ENCODE data around the gene LIMS4.
"Not testable (repeated sequence)": the region's sequence is repeated elsewhere in the genome, so short reads cannot be mapped to it uniquely, and the experiment has no call there.

LIMS4 gene

GRCh38 chr2:110420641-110421354 is 51.8 kb downstream of the LIMS4 start:
- H3K4me1 ChIP-seq (ENCODE audit: low read length); H3F3A ChIP-seq (ENCODE audit: insufficient read depth, low read length); H3K4me2 ChIP-seq (ENCODE audit: low read depth, low read length); H3K9ac ChIP-seq (ENCODE audit: low read length); H3K36me3 ChIP-seq (replicated peaks; ENCODE audit: insufficient read depth, low read length); H4K20me1 ChIP-seq (ENCODE audit: insufficient read depth, low read length); H3K79me2 ChIP-seq (ENCODE audit: low read length); DNase-seq; H3K9me2 ChIP-seq (replicated peaks; ENCODE audit: insufficient read depth, low read length); H3K9me3 ChIP-seq (replicated peaks; ENCODE audit: insufficient read depth, low read length); H3K27ac ChIP-seq (ENCODE audit: low read length); H2AFZ ChIP-seq (ENCODE audit: low read length); H3K27me3 ChIP-seq (replicated peaks; ENCODE audit: insufficient read depth, low read length); H3K4me3 ChIP-seq (ENCODE audit: low read length): not testable (repeated sequence)

DNA sequence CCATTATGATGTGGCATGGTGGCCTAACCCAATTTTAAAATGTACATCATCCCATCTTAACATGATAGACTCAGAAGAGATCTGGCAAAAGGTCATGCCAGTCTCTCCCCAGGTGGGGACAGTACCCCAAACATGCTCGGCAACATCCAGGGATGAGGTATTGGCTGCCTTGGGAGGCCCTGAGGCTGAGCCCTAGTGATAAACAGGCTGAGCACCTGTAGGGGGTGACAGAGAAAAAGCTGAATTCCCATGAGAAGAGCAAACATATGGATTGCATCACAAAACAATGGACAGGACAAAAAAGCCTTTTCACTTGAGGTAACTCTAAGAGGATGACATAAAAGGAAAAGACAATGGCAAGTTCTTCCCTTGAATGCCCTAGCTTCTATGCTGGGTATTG is 65.5 kb downstream of the LIMS4 start:
- H3K4me1 ChIP-seq (ENCODE audit: low read length); H3K27ac ChIP-seq (ENCODE audit: low read length); H3K4me2 ChIP-seq (ENCODE audit: low read depth, low read length); H4K20me1 ChIP-seq (ENCODE audit: insufficient read depth, low read length); DNase-seq; H3K9ac ChIP-seq (ENCODE audit: low read length); H3K27me3 ChIP-seq (replicated peaks; ENCODE audit: insufficient read depth, low read length); H2AFZ ChIP-seq (ENCODE audit: low read length); H3K36me3 ChIP-seq (replicated peaks; ENCODE audit: insufficient read depth, low read length); H3K9me2 ChIP-seq (replicated peaks; ENCODE audit: insufficient read depth, low read length); H3F3A ChIP-seq (ENCODE audit: insufficient read depth, low read length); H3K9me3 ChIP-seq (replicated peaks; ENCODE audit: insufficient read depth, low read length); H3K79me2 ChIP-seq (ENCODE audit: low read length); H3K4me3 ChIP-seq (ENCODE audit: low read length): not testable (repeated sequence)

DNA sequence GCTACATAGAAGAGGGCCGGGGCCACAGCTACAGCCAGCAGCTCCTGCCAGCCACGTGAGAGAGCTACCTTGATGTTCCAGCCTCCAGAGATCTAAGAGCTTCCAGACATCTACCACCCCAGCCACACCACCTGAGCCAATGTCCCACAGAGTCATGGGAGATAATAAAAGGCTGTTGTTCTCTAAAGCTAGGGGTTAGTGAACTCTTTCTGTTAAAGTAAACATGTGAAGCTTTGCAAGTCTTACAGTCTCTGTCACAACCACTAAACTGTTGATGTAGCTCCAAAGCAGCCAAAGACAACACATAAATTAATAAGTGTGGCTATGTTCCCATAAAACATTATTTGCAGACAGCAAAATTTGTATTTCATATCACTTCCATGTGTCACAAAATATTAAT is 67.6 kb downstream of the LIMS4 start:
- H3K4me3 ChIP-seq (ENCODE audit: low read length); H3K4me2 ChIP-seq (ENCODE audit: low read depth, low read length); H3K4me1 ChIP-seq (ENCODE audit: low read length); DNase-seq; H3K79me2 ChIP-seq (ENCODE audit: low read length); H3F3A ChIP-seq (ENCODE audit: insufficient read depth, low read length); H3K27me3 ChIP-seq (replicated peaks; ENCODE audit: insufficient read depth, low read length); H2AFZ ChIP-seq (ENCODE audit: low read length); H4K20me1 ChIP-seq (ENCODE audit: insufficient read depth, low read length); H3K9me2 ChIP-seq (replicated peaks; ENCODE audit: insufficient read depth, low read length); H3K27ac ChIP-seq (ENCODE audit: low read length); H3K36me3 ChIP-seq (replicated peaks; ENCODE audit: insufficient read depth, low read length); H3K9ac ChIP-seq (ENCODE audit: low read length); H3K9me3 ChIP-seq (replicated peaks; ENCODE audit: insufficient read depth, low read length): not testable (repeated sequence)

- H3F3A ChIP-seq (ENCODE audit: insufficient read depth, low read length); H3K27me3 ChIP-seq (replicated peaks; ENCODE audit: insufficient read depth, low read length); H3K9me3 ChIP-seq (replicated peaks; ENCODE audit: insufficient read depth, low read length); H3K4me2 ChIP-seq (ENCODE audit: low read depth, low read length); H2AFZ ChIP-seq (ENCODE audit: low read length); DNase-seq; H3K36me3 ChIP-seq (replicated peaks; ENCODE audit: insufficient read depth, low read length); H4K20me1 ChIP-seq (ENCODE audit: insufficient read depth, low read length); H3K4me3 ChIP-seq (ENCODE audit: low read length); H3K9ac ChIP-seq (ENCODE audit: low read length); H3K4me1 ChIP-seq (ENCODE audit: low read length); H3K79me2 ChIP-seq (ENCODE audit: low read length); H3K27ac ChIP-seq (ENCODE audit: low read length); H3K9me2 ChIP-seq (replicated peaks; ENCODE audit: insufficient read depth, low read length): not testable (repeated sequence)
These were observed 68.4 kb downstream of the LIMS4 start for GRCh38 chr2:110404246-110404645.

DNA sequence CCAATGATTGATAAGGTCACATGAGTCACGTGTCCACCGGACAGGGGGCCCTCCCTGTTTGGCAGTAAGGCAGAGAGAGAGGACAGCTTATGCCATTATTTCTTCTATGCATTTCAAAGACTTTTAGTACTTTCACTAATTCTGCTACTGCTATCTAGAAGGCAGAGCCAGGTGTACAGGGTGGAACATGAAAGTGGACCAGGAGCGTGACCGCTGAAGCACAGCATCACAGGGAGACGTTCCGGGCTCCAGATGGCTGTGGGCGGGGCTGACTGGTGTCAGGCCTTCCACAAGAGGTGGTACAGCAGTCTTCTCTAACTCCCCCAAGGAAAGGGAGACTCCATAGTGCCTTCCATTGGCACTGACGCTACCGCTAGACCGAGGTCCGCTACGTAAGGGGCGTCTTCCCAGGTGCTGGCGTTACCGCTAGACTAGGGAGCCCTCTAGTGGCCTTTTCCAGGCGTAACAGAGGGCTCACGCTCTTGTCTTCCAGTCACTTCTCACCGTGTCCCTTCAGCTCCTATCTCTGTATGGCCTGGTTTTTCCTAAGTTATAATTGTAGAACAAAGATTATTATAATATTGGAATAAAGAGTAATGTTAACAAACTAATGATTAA is 71.5 kb downstream of the LIMS4 start:
- not testable (repeated sequence) for H3K9me2 ChIP-seq (replicated peaks; ENCODE audit: insufficient read depth, low read length); H3K36me3 ChIP-seq (replicated peaks; ENCODE audit: insufficient read depth, low read length); H3K4me2 ChIP-seq (ENCODE audit: low read depth, low read length); H2AFZ ChIP-seq (ENCODE audit: low read length); H3K27ac ChIP-seq (ENCODE audit: low read length); H3K9me3 ChIP-seq (replicated peaks; ENCODE audit: insufficient read depth, low read length); H3F3A ChIP-seq (ENCODE audit: insufficient read depth, low read length); H4K20me1 ChIP-seq (ENCODE audit: insufficient read depth, low read length); DNase-seq; H3K79me2 ChIP-seq (ENCODE audit: low read length); H3K4me1 ChIP-seq (ENCODE audit: low read length); H3K9ac ChIP-seq (ENCODE audit: low read length); H3K4me3 ChIP-seq (ENCODE audit: low read length); H3K27me3 ChIP-seq (replicated peaks; ENCODE audit: insufficient read depth, low read length)

GRCh38 chr2:110399378-110399777 is 73.2 kb downstream of the LIMS4 start:
- H3K9ac ChIP-seq (ENCODE audit: low read length); H3K36me3 ChIP-seq (replicated peaks; ENCODE audit: insufficient read depth, low read length); H3K4me2 ChIP-seq (ENCODE audit: low read depth, low read length); H3K4me1 ChIP-seq (ENCODE audit: low read length); H4K20me1 ChIP-seq (ENCODE audit: insufficient read depth, low read length); H3K4me3 ChIP-seq (ENCODE audit: low read length); H3K9me3 ChIP-seq (replicated peaks; ENCODE audit: insufficient read depth, low read length); H3F3A ChIP-seq (ENCODE audit: insufficient read depth, low read length); DNase-seq; H3K9me2 ChIP-seq (replicated peaks; ENCODE audit: insufficient read depth, low read length); H3K27ac ChIP-seq (ENCODE audit: low read length); H3K27me3 ChIP-seq (replicated peaks; ENCODE audit: insufficient read depth, low read length); H3K79me2 ChIP-seq (ENCODE audit: low read length); H2AFZ ChIP-seq (ENCODE audit: low read length): not testable (repeated sequence)

DNA sequence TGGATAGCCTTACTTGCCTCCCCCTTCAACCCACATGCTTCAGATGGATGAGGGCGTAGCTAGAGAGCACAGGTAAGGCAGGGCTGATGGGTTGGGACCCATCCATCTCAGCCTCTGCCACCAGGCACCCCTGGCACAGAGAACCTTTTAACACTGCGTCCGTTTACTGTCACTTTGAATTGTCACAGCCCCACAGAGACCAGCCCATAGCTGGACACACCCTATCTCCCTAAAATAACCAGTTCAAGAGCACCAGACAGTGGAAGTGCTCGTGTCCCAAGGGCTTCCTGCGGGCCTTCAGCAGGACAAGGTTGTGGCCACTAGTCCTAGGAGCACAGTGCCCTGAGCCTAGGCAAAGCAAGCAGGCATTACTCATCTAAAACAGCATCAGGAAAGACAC is 76.6 kb downstream of the LIMS4 start:
- H3K9me3 ChIP-seq (replicated peaks; ENCODE audit: insufficient read depth, low read length); H3K9ac ChIP-seq (ENCODE audit: low read length); DNase-seq; H3K9me2 ChIP-seq (replicated peaks; ENCODE audit: insufficient read depth, low read length); H3K27ac ChIP-seq (ENCODE audit: low read length); H3K4me1 ChIP-seq (ENCODE audit: low read length); H3K4me2 ChIP-seq (ENCODE audit: low read depth, low read length); H2AFZ ChIP-seq (ENCODE audit: low read length); H3K4me3 ChIP-seq (ENCODE audit: low read length); H3F3A ChIP-seq (ENCODE audit: insufficient read depth, low read length); H3K79me2 ChIP-seq (ENCODE audit: low read length); H4K20me1 ChIP-seq (ENCODE audit: insufficient read depth, low read length); H3K27me3 ChIP-seq (replicated peaks; ENCODE audit: insufficient read depth, low read length); H3K36me3 ChIP-seq (replicated peaks; ENCODE audit: insufficient read depth, low read length): not testable (repeated sequence)

All from MM.1S (cell line).